Thoracic aorta (tissue), 2 donors: Measurements from ENCODE around the gene PRR14. TPM values are rescaled to one million over a fixed set of nuclear protein-coding genes. Genes with fewer than 3 reads are reported as not detected.
A peak's percentile ranks its signal among the peaks of the same experiment; 100 is the strongest.

ENCODE experiments used
- ATAC-seq: fragments of 150-250 bp; one replicate; pipeline ENCODE4 v1.8.0; 2017; ENCODE audit warnings: low read depth; ENCODE audit not compliant: insufficient number of reproducible peaks, low FRiP score
- DNase-seq: peaks from one replicate; pipeline ENCODE4 v3.0.0-alpha.2; 2020; ENCODE audit warnings: low spot score
- H3K27ac ChIP-seq, 2 donors: fragments of 200-600 bp; sonication (generic); 1 replicate in 1 of 2; 2 replicates in 1 of 2; pipeline ENCODE4 v1.5.1; 2016; ENCODE audit warnings: mild to moderate bottlenecking in 2 of 2, moderate library complexity in 2 of 2
- H3K27me3 ChIP-seq: fragments of 200-600 bp; sonication (generic); replicated peaks from 2 replicates; pipeline ENCODE4 v1.6.0; 2016; ENCODE audit warnings: mild to moderate bottlenecking; ENCODE audit not compliant: insufficient read depth
- H3K36me3 ChIP-seq: fragments of 200-600 bp; sonication (generic); one replicate; pipeline ENCODE4 v1.5.1; 2016
- H3K4me1 ChIP-seq, 2 donors: fragments of 200-600 bp; sonication (generic); 1 replicate in 1 of 2; 2 replicates in 1 of 2; pipeline versions ENCODE4 v1.5.1 to v1.6.0; 2016; ENCODE audit warnings: low read depth in 2 of 2, mild to moderate bottlenecking in 1 of 2; ENCODE audit not compliant: control insufficient read depth in 1 of 2
- H3K4me3 ChIP-seq: fragments of 200-600 bp; sonication (generic); 2 replicates; pipeline ENCODE4 v1.5.1; 2016; ENCODE audit warnings: mild to moderate bottlenecking
- H3K9me3 ChIP-seq: fragments of 200-600 bp; sonication (generic); 2 replicates; pipeline ENCODE4 v1.5.1; 2016
- CTCF ChIP-seq: fragments of 200-600 bp; sonication (generic); IDR thresholded peaks from one replicate; pipeline ENCODE4 v1.5.1; 2019; ENCODE audit warnings: antibody characterized with exemption
- total RNA-seq, 2 donors: library from RNA; depleted of rRNA; stranded (reverse); fragments of >200 nt; gene quantifications; one replicate each; pipeline versions ENCODE4 v1.1.0 to v1.2.3, GENCODE V29; 2016

Gene PRR14
- 10 to 100 TPM; 46.1 to 57.0 TPM for total RNA-seq

GRCh38 chr16:30650369-30651123 is at the start of gene PRR14:
PRR14 (plus strand) TSS chr16:30650960; CDS start chr16:30651646, 686 bp downstream.
- Histone ChIP-seq H3K36me3 (peaks cover 28% of the 10 kb centered on the region), H3K9me3 (no peaks in the 10 kb centered on the region), H3K27me3 (no peaks in the 10 kb centered on the region), H3K4me3 (peak within 1 kb of the TSS; percentile 98), H3K27ac (peak within 1 kb of the TSS; percentile 97 to 99), H3K4me1 (peaks cover 4 to 29% of the 10 kb centered on the region in 2 donors)
- peak; percentile 99 for DNase-seq
- peak; percentile 87 for ATAC-seq
- peak; percentile 44 for TF ChIP-seq CTCF

- peaks cover 33% of the 10 kb centered on the region for H3K36me3 ChIP-seq
- no peak overlapping the region for H3K4me3 ChIP-seq
- peaks cover 0 to 5% of the 10 kb centered on the region in 2 donors for H3K4me1 ChIP-seq
- no peak for TF ChIP-seq CTCF
- H3K27me3 ChIP-seq: no peaks in the 10 kb centered on the region
- ATAC-seq (no peak), DNase-seq (no peak)
- H3K9me3 ChIP-seq: no peaks in the 10 kb centered on the region
- no peak overlapping the region for H3K27ac ChIP-seq
Measured at GRCh38 chr16:30601966-30602365, 48.8 kb upstream of the PRR14 start.

GRCh38 chr16:30602616-30603277 is 48.0 kb upstream of the PRR14 start:
- H3K4me1 ChIP-seq: peaks cover 0 to 5% of the 10 kb centered on the region in 2 donors
- no peak for TF ChIP-seq CTCF
- no peaks in the 10 kb centered on the region for H3K9me3 ChIP-seq
- no peak overlapping the region for H3K4me3 ChIP-seq
- H3K27ac ChIP-seq: no peak overlapping the region
- no peaks in the 10 kb centered on the region for H3K27me3 ChIP-seq
- ATAC-seq: no peak
- H3K36me3 ChIP-seq: peaks cover 33% of the 10 kb centered on the region
- DNase-seq: no peak

- peaks cover 33% of the 10 kb centered on the region for H3K36me3 ChIP-seq
- ATAC-seq: no peak
- peaks cover 2 to 13% of the 10 kb centered on the region in 2 donors for H3K4me1 ChIP-seq
- no peaks in the 10 kb centered on the region for H3K9me3 ChIP-seq
- no peaks in the 10 kb centered on the region for H3K27me3 ChIP-seq
- H3K27ac ChIP-seq: no peak overlapping the region
- TF ChIP-seq CTCF: no peak
- no peak overlapping the region for H3K4me3 ChIP-seq
- DNase-seq: no peak
Measured at GRCh38 chr16:30603945-30604315, 46.8 kb upstream of the PRR14 start.

GRCh38 chr16:30604316-30604947 is 46.3 kb upstream of the PRR14 start:
- DNase-seq (no peak), ATAC-seq (no peak)
- no peaks in the 10 kb centered on the region for H3K9me3 ChIP-seq
- H3K4me3 ChIP-seq: no peak overlapping the region
- peaks cover 33% of the 10 kb centered on the region for H3K36me3 ChIP-seq
- peaks cover 7 to 18% of the 10 kb centered on the region in 2 donors for H3K4me1 ChIP-seq
- no peak overlapping the region for H3K27ac ChIP-seq
- no peak for TF ChIP-seq CTCF
- H3K27me3 ChIP-seq: no peaks in the 10 kb centered on the region
